NB4 (cell line): ENCODE results near the gene PPARGC1A.

Source experiments
- DNase-seq: peaks from one replicate; pipeline ENCODE4 v3.0.0; 2010; ENCODE audit warnings: low read depth
- H3K4me3 ChIP-seq: one replicate; pipeline ENCODE4 v1.5.1; 2011; ENCODE audit warnings: mild to moderate bottlenecking, low read depth, low read length, moderate library complexity
- MYC ChIP-seq: IDR thresholded peaks from 2 replicates; pipeline ENCODE4 v1.6.1; 2011; ENCODE audit warnings: low read depth, low read length
- POLR2A ChIP-seq: IDR thresholded peaks from 2 replicates; pipeline ENCODE4 v1.6.1; 2011; ENCODE audit warnings: mild to moderate bottlenecking; ENCODE audit not compliant: insufficient read length; ENCODE audit errors: extremely low read depth
- TF ChIP-seq, protein P1 (sequence below): IDR thresholded peaks from 2 replicates; pipeline ENCODE4 v1.6.1; 2011; ENCODE audit warnings: low read depth, low read length
- TF ChIP-seq, protein P2 (sequence below): IDR thresholded peaks from one replicate; pipeline ENCODE4 v1.5.1; 2012; ENCODE audit warnings: low read depth, low read length

PPARGC1A gene

DNA sequence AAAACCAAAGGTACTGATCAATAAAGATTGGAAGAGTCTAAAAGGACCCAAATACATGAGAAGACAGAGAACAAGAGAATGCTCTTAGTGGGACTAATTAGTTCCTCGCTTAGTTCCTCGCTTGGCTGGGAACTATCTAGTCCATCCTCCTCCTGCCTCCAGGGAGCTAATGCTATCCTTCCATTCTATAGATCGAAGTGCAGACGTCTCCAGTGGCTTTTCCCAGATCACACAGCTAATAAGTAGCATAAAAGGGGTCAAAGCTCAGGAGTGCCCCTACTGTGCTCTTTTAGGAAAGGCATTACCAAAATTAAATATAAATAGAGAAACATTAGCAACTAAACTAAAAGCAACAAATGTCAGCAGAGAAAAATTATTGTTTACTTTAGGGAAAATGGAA lies 42.3 kb upstream of the PPARGC1A start:
- TF ChIP-seq MYC: no peak
- TF ChIP-seq, protein P1, sequence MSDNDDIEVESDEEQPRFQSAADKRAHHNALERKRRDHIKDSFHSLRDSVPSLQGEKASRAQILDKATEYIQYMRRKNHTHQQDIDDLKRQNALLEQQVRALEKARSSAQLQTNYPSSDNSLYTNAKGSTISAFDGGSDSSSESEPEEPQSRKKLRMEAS: no peak
- no peak for TF ChIP-seq POLR2A
- TF ChIP-seq, protein P2, sequence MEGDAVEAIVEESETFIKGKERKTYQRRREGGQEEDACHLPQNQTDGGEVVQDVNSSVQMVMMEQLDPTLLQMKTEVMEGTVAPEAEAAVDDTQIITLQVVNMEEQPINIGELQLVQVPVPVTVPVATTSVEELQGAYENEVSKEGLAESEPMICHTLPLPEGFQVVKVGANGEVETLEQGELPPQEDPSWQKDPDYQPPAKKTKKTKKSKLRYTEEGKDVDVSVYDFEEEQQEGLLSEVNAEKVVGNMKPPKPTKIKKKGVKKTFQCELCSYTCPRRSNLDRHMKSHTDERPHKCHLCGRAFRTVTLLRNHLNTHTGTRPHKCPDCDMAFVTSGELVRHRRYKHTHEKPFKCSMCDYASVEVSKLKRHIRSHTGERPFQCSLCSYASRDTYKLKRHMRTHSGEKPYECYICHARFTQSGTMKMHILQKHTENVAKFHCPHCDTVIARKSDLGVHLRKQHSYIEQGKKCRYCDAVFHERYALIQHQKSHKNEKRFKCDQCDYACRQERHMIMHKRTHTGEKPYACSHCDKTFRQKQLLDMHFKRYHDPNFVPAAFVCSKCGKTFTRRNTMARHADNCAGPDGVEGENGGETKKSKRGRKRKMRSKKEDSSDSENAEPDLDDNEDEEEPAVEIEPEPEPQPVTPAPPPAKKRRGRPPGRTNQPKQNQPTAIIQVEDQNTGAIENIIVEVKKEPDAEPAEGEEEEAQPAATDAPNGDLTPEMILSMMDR: no peak
- DNase-seq: no peak
- no peak overlapping the region for H3K4me3 ChIP-seq

DNA sequence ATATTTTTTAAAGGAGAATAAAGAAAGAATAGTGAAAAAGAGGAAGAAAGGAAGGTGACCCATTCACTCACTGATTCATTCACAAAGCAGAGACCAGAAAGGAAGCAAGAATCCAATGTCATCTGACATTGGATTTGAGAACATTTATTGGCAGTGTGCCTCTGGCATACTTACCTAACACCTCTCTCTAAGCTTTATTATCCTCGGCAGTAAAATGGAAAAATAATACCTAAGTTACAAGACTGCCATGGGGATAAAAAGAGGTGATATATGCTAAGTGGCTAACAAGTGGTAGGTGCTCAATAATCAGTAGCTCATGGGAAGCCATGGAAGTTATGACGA lies 41.6 kb upstream of the PPARGC1A start:
- no peak for DNase-seq
- no peak overlapping the region for H3K4me3 ChIP-seq
- TF ChIP-seq MYC (no peak), POLR2A (no peak)
- TF ChIP-seq, protein P2: no peak
- TF ChIP-seq, protein P1: no peak

DNA sequence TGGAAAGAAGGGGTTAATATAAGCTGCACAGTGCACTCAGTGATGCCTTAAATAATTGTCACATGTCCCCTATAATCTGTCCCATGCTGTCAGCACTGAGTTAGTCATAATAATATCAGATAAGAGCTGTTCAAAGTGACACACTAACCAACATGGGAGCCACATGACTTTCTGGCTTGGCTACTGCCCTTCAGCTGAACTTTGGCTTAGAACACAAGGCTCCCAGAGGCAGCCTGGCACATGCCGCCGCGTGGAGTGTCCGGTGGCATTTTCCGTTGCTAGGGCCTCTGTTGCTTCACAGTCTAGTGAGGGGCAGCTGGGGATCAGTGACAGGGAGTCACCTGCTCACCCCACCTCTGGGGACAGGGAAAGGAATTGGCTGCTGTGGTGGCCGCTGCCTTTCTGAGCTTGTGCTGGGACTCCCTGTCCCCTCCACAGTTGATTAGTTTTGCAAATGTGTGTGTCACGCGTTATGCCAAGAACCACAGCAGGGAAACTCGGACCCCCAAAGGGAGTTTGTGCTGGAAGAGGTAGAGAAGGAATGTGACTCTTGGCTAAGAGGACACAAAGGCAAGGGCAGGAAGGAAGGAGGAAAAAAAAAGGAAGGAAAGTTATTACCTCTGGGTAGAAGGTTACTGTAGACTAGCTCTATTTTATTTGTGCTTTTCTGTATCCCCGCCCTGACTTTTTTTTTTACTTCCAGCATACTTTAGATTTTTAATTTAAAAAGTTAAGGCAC lies 41.1 kb upstream of the PPARGC1A start:
- no peak for DNase-seq
- TF ChIP-seq, protein P2: no peak
- TF ChIP-seq POLR2A: no peak
- no peak for TF ChIP-seq MYC
- TF ChIP-seq, protein P1: no peak
- H3K4me3 ChIP-seq: no peak overlapping the region

DNA sequence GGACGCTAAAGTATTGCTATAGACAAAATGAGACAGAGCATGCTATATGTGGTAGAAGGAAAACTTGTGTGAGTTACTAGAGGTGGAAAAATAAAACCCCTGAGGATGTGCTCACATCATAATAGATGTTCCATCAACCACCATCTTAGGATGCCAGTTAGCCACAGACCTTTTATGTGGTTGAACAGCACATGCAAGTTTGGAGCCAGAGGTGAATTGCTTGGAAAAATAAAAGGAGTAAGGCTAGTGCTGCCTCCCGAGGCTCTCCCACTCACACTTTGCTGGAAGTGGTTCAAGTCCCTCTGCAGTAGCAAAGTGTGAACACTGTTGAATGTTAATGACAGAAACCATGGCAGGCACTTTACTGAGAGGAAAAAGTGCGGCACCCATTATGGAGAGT lies 39.4 kb upstream of the PPARGC1A start:
- no peak for DNase-seq
- TF ChIP-seq, protein P2: no peak
- TF ChIP-seq, protein P1: no peak
- H3K4me3 ChIP-seq: no peak overlapping the region

DNA sequence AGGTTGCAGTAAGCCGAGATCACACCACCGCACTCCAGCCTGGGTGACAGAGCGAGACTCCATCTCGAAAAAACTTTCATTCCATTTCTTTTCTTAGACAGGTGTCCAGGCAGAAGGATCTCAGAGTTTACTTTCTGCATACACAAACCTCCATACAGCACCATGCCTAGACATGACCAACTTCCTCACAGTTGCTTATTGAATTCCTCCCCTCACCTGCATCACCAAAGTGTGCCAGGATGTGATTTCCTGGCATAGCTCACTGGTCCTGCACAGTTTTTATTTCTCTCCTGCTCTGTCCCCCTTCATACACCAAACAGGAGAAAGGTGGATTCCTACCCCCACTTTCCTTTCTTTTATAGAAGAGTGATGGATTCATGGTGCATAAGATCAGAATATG lies 34.7 kb upstream of the PPARGC1A start:
- no peak for TF ChIP-seq MYC
- TF ChIP-seq, protein P2: no peak
- TF ChIP-seq, protein P1: no peak
- TF ChIP-seq POLR2A: no peak
- no peak overlapping the region for H3K4me3 ChIP-seq

DNA sequence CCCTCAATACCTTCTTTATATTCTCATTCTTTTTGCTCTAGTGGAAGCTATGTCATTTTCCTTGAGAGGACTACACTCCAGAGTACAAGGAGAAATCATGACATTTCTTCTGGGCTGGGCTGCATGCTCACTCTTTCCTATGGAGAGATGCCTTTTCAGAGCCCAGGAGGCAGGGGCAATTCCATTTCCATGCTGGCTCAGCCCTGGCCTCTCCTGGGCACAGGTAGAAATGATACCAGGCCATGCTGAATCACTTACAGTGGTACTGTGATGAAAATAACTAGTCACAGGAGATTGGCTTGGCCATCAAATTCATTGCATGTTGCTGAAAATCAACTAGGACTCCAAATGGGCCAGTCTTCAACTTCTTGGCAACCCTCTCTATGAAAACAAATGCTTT lies 34.0 kb upstream of the PPARGC1A start:
- no peak for TF ChIP-seq POLR2A
- TF ChIP-seq, protein P1: no peak
- TF ChIP-seq, protein P2: no peak
- TF ChIP-seq MYC: no peak
- no peak overlapping the region for H3K4me3 ChIP-seq

More for the DNA sequence above, 34.7 kb upstream of the PPARGC1A start:
- DNase-seq: no peak

More for the DNA sequence above, 34.0 kb upstream of the PPARGC1A start:
- DNase-seq: no peak
